Osteocyte (in vitro differentiated cells): ENCODE results near the gene CFAP61. TPM values are rescaled to one million over a fixed set of nuclear protein-coding genes. Genes with fewer than 3 reads are reported as not detected.

ENCODE experiments used
- DNase-seq: peaks from one replicate; pipeline ENCODE4 v3.0.0; 2021; ENCODE audit warnings: mixed read lengths; ENCODE audit not compliant: unreplicated experiment; ENCODE audit errors: extremely low spot score
- H3K27ac Mint-ChIP-seq: one replicate; pipeline ENCODE4 v1.8.0; 2021; ENCODE audit warnings: mild to moderate bottlenecking, mixed read lengths; ENCODE audit not compliant: unreplicated experiment
- H3K27me3 Mint-ChIP-seq: one replicate; pipeline ENCODE4 v1.8.0; 2021; ENCODE audit warnings: mixed read lengths; ENCODE audit not compliant: unreplicated experiment
- H3K36me3 Mint-ChIP-seq: one replicate; pipeline ENCODE4 v1.8.0; 2021; ENCODE audit warnings: mixed read lengths; ENCODE audit not compliant: unreplicated experiment
- H3K4me1 Mint-ChIP-seq: one replicate; pipeline ENCODE4 v1.8.0; 2021; ENCODE audit warnings: mixed read lengths; ENCODE audit not compliant: unreplicated experiment
- H3K4me3 Mint-ChIP-seq: one replicate; pipeline ENCODE4 v1.8.0; 2021; ENCODE audit warnings: mild to moderate bottlenecking, moderate library complexity, mixed read lengths; ENCODE audit not compliant: unreplicated experiment
- H3K9me3 Mint-ChIP-seq: one replicate; pipeline ENCODE4 v1.8.0; 2021; ENCODE audit warnings: mixed read lengths; ENCODE audit not compliant: unreplicated experiment
- total RNA-seq: library from RNA; stranded (reverse); gene quantifications from 2 replicates; pipeline ENCODE4 v1.2.1, GENCODE V29; 2021
- TF ChIP-seq, protein P1 (sequence below): fragments of 200-600 bp; sonication (generic); IDR thresholded peaks from 2 replicates; pipeline ENCODE4 v1.5.0; 2021; ENCODE audit warnings: antibody characterized with exemption, mild to moderate bottlenecking, moderate library complexity

The CFAP61 gene
- total RNA-seq, 1 donor from 2014 or later = not detected

- TF ChIP-seq, protein P1, sequence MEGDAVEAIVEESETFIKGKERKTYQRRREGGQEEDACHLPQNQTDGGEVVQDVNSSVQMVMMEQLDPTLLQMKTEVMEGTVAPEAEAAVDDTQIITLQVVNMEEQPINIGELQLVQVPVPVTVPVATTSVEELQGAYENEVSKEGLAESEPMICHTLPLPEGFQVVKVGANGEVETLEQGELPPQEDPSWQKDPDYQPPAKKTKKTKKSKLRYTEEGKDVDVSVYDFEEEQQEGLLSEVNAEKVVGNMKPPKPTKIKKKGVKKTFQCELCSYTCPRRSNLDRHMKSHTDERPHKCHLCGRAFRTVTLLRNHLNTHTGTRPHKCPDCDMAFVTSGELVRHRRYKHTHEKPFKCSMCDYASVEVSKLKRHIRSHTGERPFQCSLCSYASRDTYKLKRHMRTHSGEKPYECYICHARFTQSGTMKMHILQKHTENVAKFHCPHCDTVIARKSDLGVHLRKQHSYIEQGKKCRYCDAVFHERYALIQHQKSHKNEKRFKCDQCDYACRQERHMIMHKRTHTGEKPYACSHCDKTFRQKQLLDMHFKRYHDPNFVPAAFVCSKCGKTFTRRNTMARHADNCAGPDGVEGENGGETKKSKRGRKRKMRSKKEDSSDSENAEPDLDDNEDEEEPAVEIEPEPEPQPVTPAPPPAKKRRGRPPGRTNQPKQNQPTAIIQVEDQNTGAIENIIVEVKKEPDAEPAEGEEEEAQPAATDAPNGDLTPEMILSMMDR = no peak
- Mint-ChIP-seq H3K36me3 (no peaks in the 10 kb centered on the region), H3K4me3 (no peak overlapping the region), H3K9me3 (peaks cover 3% of the 10 kb centered on the region), H3K27me3 (no peaks in the 10 kb centered on the region), H3K27ac (no peak overlapping the region), H3K4me1 (no peaks in the 10 kb centered on the region)
- no peak for DNase-seq
Measured at GRCh38 chr20:20134941-20135575, 82.7 kb downstream of the CFAP61 start.

- TF ChIP-seq, protein P1 = no peak
- no peak for DNase-seq
- Mint-ChIP-seq H3K4me1 (no peaks in the 10 kb centered on the region), H3K27me3 (no peaks in the 10 kb centered on the region), H3K9me3 (peaks cover 3% of the 10 kb centered on the region), H3K4me3 (no peak overlapping the region), H3K27ac (no peak overlapping the region), H3K36me3 (no peaks in the 10 kb centered on the region)
Measured at GRCh38 chr20:20136313-20136712, 84.0 kb downstream of the CFAP61 start.

GRCh38 chr20:20137851-20138250 is 85.5 kb downstream of the CFAP61 start:
- no peak for DNase-seq
- TF ChIP-seq, protein P1 = no peak
- Mint-ChIP-seq H3K4me1 (no peaks in the 10 kb centered on the region), H3K27ac (no peak overlapping the region), H3K36me3 (no peaks in the 10 kb centered on the region), H3K4me3 (no peak overlapping the region), H3K27me3 (no peaks in the 10 kb centered on the region), H3K9me3 (peaks cover under 1% of the 10 kb centered on the region)

DNA sequence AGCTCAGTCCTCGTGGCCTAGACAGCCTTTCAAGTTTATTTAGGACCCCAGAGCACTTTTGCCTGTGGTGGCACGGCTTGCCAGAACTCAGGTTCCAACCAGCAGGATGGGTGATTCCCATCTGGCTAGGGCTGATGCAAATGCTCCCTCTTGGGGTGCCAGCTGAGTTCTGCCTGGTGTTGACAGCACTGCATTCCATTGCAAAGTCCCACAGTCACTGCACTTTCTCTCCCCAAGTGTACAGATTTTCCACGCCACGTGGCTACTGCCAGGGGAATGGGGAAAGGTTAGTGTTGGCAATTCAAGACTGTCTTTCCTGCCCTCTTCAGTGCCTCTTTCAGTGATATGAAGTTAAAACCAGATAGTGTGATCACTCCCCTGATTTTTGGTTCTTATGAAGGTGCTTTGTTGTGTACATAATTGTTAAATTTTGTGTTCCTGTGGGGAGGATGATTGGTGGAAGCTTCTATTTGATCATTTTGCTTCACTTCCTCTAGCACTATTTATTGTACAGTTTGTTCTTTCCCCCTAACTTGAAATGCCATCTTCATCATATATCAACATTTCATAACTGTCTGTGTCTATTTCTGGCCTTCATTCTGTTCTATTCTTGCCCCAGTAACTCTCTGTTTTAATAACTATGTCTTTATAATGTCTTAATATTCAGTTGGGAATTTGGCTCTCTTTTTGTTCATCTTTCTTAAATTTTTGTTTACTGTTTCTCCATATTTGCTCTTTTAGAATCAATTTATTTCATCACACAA is 86.2 kb downstream of the CFAP61 start:
- no peaks in the 10 kb centered on the region for H3K36me3 Mint-ChIP-seq
- no peak for DNase-seq
- no peaks in the 10 kb centered on the region for H3K4me1 Mint-ChIP-seq
- no peaks in the 10 kb centered on the region for H3K27me3 Mint-ChIP-seq
- no peaks in the 10 kb centered on the region for H3K9me3 Mint-ChIP-seq
- H3K27ac Mint-ChIP-seq = no peak overlapping the region
- no peak overlapping the region for H3K4me3 Mint-ChIP-seq
- TF ChIP-seq, protein P1 = no peak

- Mint-ChIP-seq H3K4me3 (no peak overlapping the region), H3K36me3 (no peaks in the 10 kb centered on the region), H3K9me3 (no peaks in the 10 kb centered on the region), H3K4me1 (no peaks in the 10 kb centered on the region), H3K27me3 (no peaks in the 10 kb centered on the region), H3K27ac (no peak overlapping the region)
- TF ChIP-seq, protein P1 = no peak
- no peak for DNase-seq
Measured at GRCh38 chr20:20139403-20139802, 87.1 kb downstream of the CFAP61 start.
